Testis (tissue), 2 donors: ENCODE measurements around the gene TTC36.

Source experiments
- CTCF ChIP-seq, 3 experiments: fragments of 450-650 bp in 2 of 3; fragments of 200-600 bp in 1 of 3; sonication (generic) in 1 of 3; IDR thresholded peaks; one replicate each; pipeline ENCODE4 v1.5.1; 2016 to 2019; ENCODE audit warnings: antibody characterized with exemption in 3 of 3, mild to moderate bottlenecking in 2 of 3, moderate library complexity in 1 of 3
- POLR2A ChIP-seq: fragments of 450-650 bp; IDR thresholded peaks from one replicate; pipeline ENCODE4 v1.6.1; 2017; ENCODE audit warnings: antibody characterized with exemption, mild to moderate bottlenecking, moderate library complexity

GRCh38 chr11:118532852-118533768 is 5.8 kb downstream of the TTC36 start:
- TF ChIP-seq POLR2A (no peak), CTCF (IDR thresholded peaks at IDR 0.05) (no peak)
